ENCODE results near the gene NELFA.
"Not testable (repeated sequence)": the region's sequence is repeated elsewhere in the genome, so short reads cannot be mapped to it uniquely, and the experiment has no call there.

Gene NELFA

GRCh38 chr4:2041239-2042130 is 32.7 kb upstream of the NELFA start:
- in situ Hi-C loops (cut with MboI; ENCODE audit: low sequenced_read_pairs): no loop called here

- in situ Hi-C loops (cut with MboI; ENCODE audit: low sequenced_read_pairs): no loop called here
Observed at GRCh38 chr4:2040391-2041238, 31.8 kb upstream of the NELFA start.

GRCh38 chr4:2036866-2037265 is 28.1 kb upstream of the NELFA start:
- in situ Hi-C loops (cut with MboI; ENCODE audit: low sequenced_read_pairs): no loop called here

GRCh38 chr4:2036327-2036726 is 27.6 kb upstream of the NELFA start:
- in situ Hi-C loops (cut with MboI; ENCODE audit: low sequenced_read_pairs): no loop called here

- in situ Hi-C loops (cut with MboI; ENCODE audit: low sequenced_read_pairs): not testable (repeated sequence)
Observed at GRCh38 chr4:2031161-2031560, 22.4 kb upstream of the NELFA start.

GRCh38 chr4:2027120-2027519 is 18.3 kb upstream of the NELFA start:
- in situ Hi-C loops (cut with MboI; ENCODE audit: low sequenced_read_pairs): not testable (repeated sequence)

GRCh38 chr4:2025817-2026216 is 17.0 kb upstream of the NELFA start:
- in situ Hi-C loops (cut with MboI; ENCODE audit: low sequenced_read_pairs): no loop called here

GRCh38 chr4:2024683-2025082 is 15.9 kb upstream of the NELFA start:
- in situ Hi-C loops (cut with MboI; ENCODE audit: low sequenced_read_pairs): no loop called here

GRCh38 chr4:2021358-2022018 is 12.7 kb upstream of the NELFA start:
- in situ Hi-C loops (cut with MboI; ENCODE audit: low sequenced_read_pairs): not testable (repeated sequence)

GRCh38 chr4:2015008-2015407 is 6.2 kb upstream of the NELFA start:
- in situ Hi-C loops (cut with MboI; ENCODE audit: low sequenced_read_pairs): no loop called here

- in situ Hi-C loops (cut with MboI; ENCODE audit: low sequenced_read_pairs): no loop called here
Observed at GRCh38 chr4:2011583-2011982, 2.8 kb upstream of the NELFA start.

- in situ Hi-C loops (cut with MboI; ENCODE audit: low sequenced_read_pairs): no loop called here
Observed at GRCh38 chr4:2009651-2010233, 968 bp upstream of the NELFA start.

GRCh38 chr4:2008671-2008920 is 178 bp downstream of the NELFA start:
- in situ Hi-C loops (cut with MboI; ENCODE audit: low sequenced_read_pairs): no loop called here

GRCh38 chr4:2007804-2008670 is 737 bp downstream of the NELFA start:
- in situ Hi-C loops (cut with MboI; ENCODE audit: low sequenced_read_pairs): no loop called here

GRCh38 chr4:2006956-2007653 is 1.7 kb downstream of the NELFA start:
- in situ Hi-C loops (cut with MboI; ENCODE audit: low sequenced_read_pairs): no loop called here

GRCh38 chr4:2006367-2006766 is 2.4 kb downstream of the NELFA start:
- in situ Hi-C loops (cut with MboI; ENCODE audit: low sequenced_read_pairs): no loop called here

- in situ Hi-C loops (cut with MboI; ENCODE audit: low sequenced_read_pairs): not testable (repeated sequence)
Observed at GRCh38 chr4:2003361-2003760, 5.4 kb downstream of the NELFA start.

GRCh38 chr4:1999308-1999707 is 9.5 kb downstream of the NELFA start:
- in situ Hi-C loops (cut with MboI; ENCODE audit: low sequenced_read_pairs): not testable (repeated sequence)

- in situ Hi-C loops (cut with MboI; ENCODE audit: low sequenced_read_pairs): no loop called here
Observed at GRCh38 chr4:1998296-1998695, 10.5 kb downstream of the NELFA start.

- in situ Hi-C loops (cut with MboI; ENCODE audit: low sequenced_read_pairs): no loop called here
Observed at GRCh38 chr4:1997712-1998111, 11.1 kb downstream of the NELFA start.
